A549 (cell line): ENCODE measurements around the gene MTMR6.

Experiments used
- EP300 ChIP-seq, 2 experiments: fragments of >200 bp; sonication (Bioruptor Twin); formaldehyde crosslinking; IDR thresholded peaks; 2 replicates in 1 of 2; 3 replicates in 1 of 2; pipeline ENCODE4 v1.6.1; 2016 to 2017
- HOXB5 ChIP-seq: fragments of 250-450 bp; sonication (Bioruptor Pico); IDR thresholded peaks from 2 replicates; pipeline ENCODE4 v1.5.0; 2020; ENCODE audit warnings: mild to moderate bottlenecking, moderate library complexity
- JUN ChIP-seq, 2 experiments: fragments of >200 bp; sonication (Bioruptor Twin); formaldehyde crosslinking; IDR thresholded peaks; 2 replicates in 1 of 2; 3 replicates in 1 of 2; pipeline ENCODE4 v1.6.1; 2016 to 2017
- JUNB ChIP-seq: fragments of >200 bp; sonication (Bioruptor Twin); formaldehyde crosslinking; IDR thresholded peaks from 2 replicates; pipeline ENCODE4 v1.6.1; 2016
- KDM1A ChIP-seq: fragments of 200-600 bp; sonication (generic); IDR thresholded peaks from 2 replicates; pipeline ENCODE4 v1.6.1; 2016; ENCODE audit warnings: low read depth, mild to moderate bottlenecking
- NFE2L2 ChIP-seq: fragments of 150-350 bp; conservative IDR thresholded peaks from 2 replicates; pipeline ENCODE4 v1.6.1; 2014; ENCODE audit warnings: low read length
- POLR2A ChIP-seq: IDR thresholded peaks from 2 replicates; pipeline ENCODE4 v1.6.1; 2012; ENCODE audit warnings: mild to moderate bottlenecking, low read length
- RAD21 ChIP-seq, 2 experiments: fragments of >200 bp in 1 of 2; sonication (Bioruptor Twin) in 1 of 2; formaldehyde crosslinking in 1 of 2; IDR thresholded peaks in 1 of 2; conservative IDR thresholded peaks in 1 of 2; 2 replicates in 1 of 2; 3 replicates in 1 of 2; pipeline ENCODE4 v1.6.1; 2012 to 2018; ENCODE audit warnings: inconsistent platforms in 1 of 2
- ZC3H11A ChIP-seq: fragments of 450-650 bp; IDR thresholded peaks from 2 replicates; pipeline ENCODE4 v1.6.1; 2014; ENCODE audit warnings: antibody characterized with exemption, mild to moderate bottlenecking
- ZFP36 ChIP-seq: fragments of 450-650 bp; IDR thresholded peaks from 2 replicates; pipeline ENCODE4 v1.6.1; 2014; ENCODE audit warnings: borderline replicate concordance; ENCODE audit not compliant: partially characterized antibody
- TF ChIP-seq, protein P1 (sequence below): fragments of >200 bp; sonication (Bioruptor Twin); formaldehyde crosslinking; IDR thresholded peaks from 3 replicates; pipeline ENCODE4 v1.5.1; 2016
- TF ChIP-seq, protein P2 (sequence below): IDR thresholded peaks from 2 replicates; pipeline ENCODE4 v1.6.1; 2012; ENCODE audit warnings: low read depth, borderline replicate concordance

DNA sequence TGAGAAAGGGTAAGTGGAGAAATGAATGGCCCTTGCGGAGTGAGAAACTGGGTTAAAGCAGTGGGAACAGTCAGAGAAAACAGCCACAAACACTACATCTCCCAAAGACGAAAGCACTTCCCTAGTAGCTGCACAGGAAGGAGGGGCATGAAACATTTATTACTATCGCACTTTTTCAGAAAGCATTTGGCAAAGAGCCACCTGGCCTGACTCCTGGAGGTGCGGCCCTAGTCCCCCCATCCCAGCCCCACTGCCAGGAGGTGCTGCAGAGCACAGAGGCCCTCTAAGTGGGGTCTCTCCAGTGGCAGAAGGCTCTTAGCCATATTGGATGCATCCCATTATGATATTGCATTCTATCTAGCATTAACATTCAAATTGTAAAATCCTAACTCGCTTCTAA lies 55.8 kb downstream of the MTMR6 start:
- TF ChIP-seq, protein P1, sequence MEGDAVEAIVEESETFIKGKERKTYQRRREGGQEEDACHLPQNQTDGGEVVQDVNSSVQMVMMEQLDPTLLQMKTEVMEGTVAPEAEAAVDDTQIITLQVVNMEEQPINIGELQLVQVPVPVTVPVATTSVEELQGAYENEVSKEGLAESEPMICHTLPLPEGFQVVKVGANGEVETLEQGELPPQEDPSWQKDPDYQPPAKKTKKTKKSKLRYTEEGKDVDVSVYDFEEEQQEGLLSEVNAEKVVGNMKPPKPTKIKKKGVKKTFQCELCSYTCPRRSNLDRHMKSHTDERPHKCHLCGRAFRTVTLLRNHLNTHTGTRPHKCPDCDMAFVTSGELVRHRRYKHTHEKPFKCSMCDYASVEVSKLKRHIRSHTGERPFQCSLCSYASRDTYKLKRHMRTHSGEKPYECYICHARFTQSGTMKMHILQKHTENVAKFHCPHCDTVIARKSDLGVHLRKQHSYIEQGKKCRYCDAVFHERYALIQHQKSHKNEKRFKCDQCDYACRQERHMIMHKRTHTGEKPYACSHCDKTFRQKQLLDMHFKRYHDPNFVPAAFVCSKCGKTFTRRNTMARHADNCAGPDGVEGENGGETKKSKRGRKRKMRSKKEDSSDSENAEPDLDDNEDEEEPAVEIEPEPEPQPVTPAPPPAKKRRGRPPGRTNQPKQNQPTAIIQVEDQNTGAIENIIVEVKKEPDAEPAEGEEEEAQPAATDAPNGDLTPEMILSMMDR = no peak
- no peak for TF ChIP-seq EP300 (IDR thresholded peaks at IDR 0.05)
- TF ChIP-seq, protein P2, sequence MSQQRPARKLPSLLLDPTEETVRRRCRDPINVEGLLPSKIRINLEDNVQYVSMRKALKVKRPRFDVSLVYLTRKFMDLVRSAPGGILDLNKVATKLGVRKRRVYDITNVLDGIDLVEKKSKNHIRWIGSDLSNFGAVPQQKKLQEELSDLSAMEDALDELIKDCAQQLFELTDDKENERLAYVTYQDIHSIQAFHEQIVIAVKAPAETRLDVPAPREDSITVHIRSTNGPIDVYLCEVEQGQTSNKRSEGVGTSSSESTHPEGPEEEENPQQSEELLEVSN = no peak
- no peak for TF ChIP-seq JUNB
- no peak for TF ChIP-seq ZC3H11A
- TF ChIP-seq HOXB5 = no peak
- no peak for TF ChIP-seq KDM1A
- no peak for TF ChIP-seq ZFP36
- no peak for TF ChIP-seq RAD21 (conservative IDR thresholded peaks at IDR 0.05 in 1 of 2, IDR thresholded peaks at IDR 0.05 in 1 of 2)
- TF ChIP-seq NFE2L2 = no peak
- TF ChIP-seq JUN (IDR thresholded peaks at IDR 0.05) = no peak
- no peak for TF ChIP-seq POLR2A
